ENCODE data around the gene FHIT.

Gene FHIT

GRCh38 chr3:61162965-61163364, 88.3 kb downstream of the FHIT start:
- no peak for DNase-seq

- no peak for DNase-seq
Observed at GRCh38 chr3:61158667-61159066, 92.6 kb downstream of the FHIT start.

GRCh38 chr3:61158216-61158615, 93.0 kb downstream of the FHIT start:
- no peak for DNase-seq

- no peak for DNase-seq
Observed at GRCh38 chr3:61157414-61157813, 93.8 kb downstream of the FHIT start.

- DNase-seq = no peak
Observed at GRCh38 chr3:61155701-61156292, 95.5 kb downstream of the FHIT start.

GRCh38 chr3:61154457-61155198, 96.6 kb downstream of the FHIT start:
- DNase-seq = no peak

- DNase-seq = no peak
Observed at GRCh38 chr3:61152071-61152470, 99.2 kb downstream of the FHIT start.

GRCh38 chr3:61149236-61149635, 102.0 kb downstream of the FHIT start:
- no peak for DNase-seq

- DNase-seq = peak; percentile 42
Observed at GRCh38 chr3:61146010-61146890, 105.0 kb downstream of the FHIT start.

GRCh38 chr3:61141697-61142096, 109.6 kb downstream of the FHIT start:
- DNase-seq = no peak

GRCh38 chr3:61141227-61141626, 110.0 kb downstream of the FHIT start:
- no peak for DNase-seq

- DNase-seq = no peak
Observed at GRCh38 chr3:61139686-61140085, 111.6 kb downstream of the FHIT start.

GRCh38 chr3:61138401-61138800, 112.9 kb downstream of the FHIT start:
- no peak for DNase-seq

- no peak for DNase-seq
Observed at GRCh38 chr3:61136191-61136590, 115.1 kb downstream of the FHIT start.

- no peak for DNase-seq
Observed at GRCh38 chr3:61134532-61134931, 116.7 kb downstream of the FHIT start.

GRCh38 chr3:61132062-61132461, 119.2 kb downstream of the FHIT start:
- DNase-seq = no peak

- DNase-seq = no peak
Observed at GRCh38 chr3:61118830-61119229, 132.4 kb downstream of the FHIT start.

- DNase-seq = no peak
Observed at GRCh38 chr3:61117045-61117898, 134.0 kb downstream of the FHIT start.

GRCh38 chr3:61114316-61114953, 136.8 kb downstream of the FHIT start:
- DNase-seq = no peak

GRCh38 chr3:61111825-61112224, 139.4 kb downstream of the FHIT start:
- no peak for DNase-seq

- DNase-seq = no peak
Observed at GRCh38 chr3:61110576-61110975, 140.7 kb downstream of the FHIT start.

Data from fibroblast of skin of right quadriceps (primary cell).